Measurements from ENCODE around the gene LRRC17. TPM values are rescaled to one million over a fixed set of nuclear protein-coding genes. Genes with fewer than 3 reads are reported as not detected.

The LRRC17 gene
- total and polyA plus RNA-seq, 10 of the 15 experiments (the other 5 are each of a cell fraction or from before 2014, with no cell fraction given) = 0.06 to 0.31 (median 0.10) TPM; not detected in 5

DNA sequence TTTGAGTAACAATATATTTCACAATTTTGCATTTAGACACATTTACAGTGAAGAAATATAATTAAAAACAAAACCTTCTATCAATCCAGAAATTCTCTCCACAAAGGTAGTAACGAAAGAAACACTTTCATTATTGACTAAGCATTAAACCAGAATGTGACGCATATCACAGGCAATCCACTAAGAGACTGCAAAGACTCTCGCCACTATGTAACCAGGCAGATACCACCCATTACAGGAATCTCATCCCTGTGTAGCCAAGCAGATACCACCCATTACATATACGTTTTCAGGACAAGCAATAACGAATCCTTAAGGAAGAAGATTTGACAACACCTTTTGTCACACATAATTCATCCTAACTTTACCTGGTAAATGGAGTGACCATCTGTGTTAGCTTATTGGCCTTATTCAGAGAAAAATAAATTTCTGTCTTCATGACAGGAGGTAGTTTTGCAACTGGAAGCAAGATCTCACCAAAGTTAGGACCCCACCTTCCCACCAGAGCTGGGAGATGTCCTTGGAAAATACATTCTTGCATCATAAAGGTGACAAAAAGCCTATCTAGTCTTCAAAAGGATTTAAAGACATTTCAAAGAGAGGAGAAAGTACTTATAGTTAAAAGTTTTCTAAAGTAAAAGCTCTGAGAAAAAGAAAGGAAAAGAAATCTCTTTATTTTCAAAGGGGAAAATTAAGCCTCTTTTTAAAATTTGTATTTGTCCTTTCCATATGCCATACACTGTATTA lies 30.8 kb downstream of the LRRC17 start:
- WGBS (ENCODE audit: insufficient coverage, insufficient replicate concordance, low lambda C conversion rate, missing lambda C conversion rate) = 12% methylated on average over 5 of the region's 5 CpGs
- FAIRE-seq (no peak), ATAC-seq (no peak), DNase-seq (ENCODE audit: low read depth, low spot score) (no peak)
- intact Hi-C loops (cut with micrococcal nuclease; ENCODE audit: unreplicated experiment) = no loop called here
- Histone ChIP-seq H2AFZ (ENCODE audit: control insufficient read depth, low read depth, low read length) (no peak overlapping the region), H3K27me3 (replicated peaks in 1 of 2; ENCODE audit: control insufficient read depth in 2 of 2, insufficient read depth in 2 of 2, low read length in 1 of 2) (no peaks in the 10 kb centered on the region; a peak in 1 of 4 replicates), H3K9me3 (replicated peaks; ENCODE audit: control insufficient read depth, insufficient read depth, low read length) (no peaks in the 10 kb centered on the region), H3K4me3 (no peak overlapping the region), H3K4me1 (ENCODE audit: control insufficient read depth, insufficient read depth, low read length) (no peaks in the 10 kb centered on the region), H3K79me2 (ENCODE audit: control insufficient read depth, insufficient read depth, low read length) (no peaks in the 10 kb centered on the region), H3K9ac (ENCODE audit: control insufficient read depth, insufficient read depth, low read length) (no peak overlapping the region), H3K36me3 (ENCODE audit: control insufficient read depth in 2 of 2, insufficient read depth in 2 of 2, low read length in 1 of 2) (no peaks in the 10 kb centered on the region), H3K27ac (ENCODE audit: control insufficient read depth, insufficient read depth) (no peak overlapping the region), H3K4me2 (ENCODE audit: control insufficient read depth, insufficient read depth) (no peak overlapping the region), H4K20me1 (ENCODE audit: control insufficient read depth, insufficient read depth) (no peaks in the 10 kb centered on the region)
- TF ChIP-seq RB1 (IDR thresholded peaks at IDR 0.05; ENCODE audit: borderline replicate concordance) (no peak), RFX5 (IDR thresholded peaks at IDR 0.05; ENCODE audit: low read depth, low read length) (peak; percentile 50; the same call in 1 of the 2 replicates)
- ChIA-PET CTCF (no interaction called here), SMC1A (ENCODE audit: uncharacterized antibody, unreplicated experiment) (no interaction called here), RAD21 (ENCODE audit: unreplicated experiment) (no interaction called here), POLR2A (no interaction called here)
- in situ Hi-C loops (cut with MboI) = no loop called here
- no TSS peak for BruUV-seq (replicated peaks)

DNA sequence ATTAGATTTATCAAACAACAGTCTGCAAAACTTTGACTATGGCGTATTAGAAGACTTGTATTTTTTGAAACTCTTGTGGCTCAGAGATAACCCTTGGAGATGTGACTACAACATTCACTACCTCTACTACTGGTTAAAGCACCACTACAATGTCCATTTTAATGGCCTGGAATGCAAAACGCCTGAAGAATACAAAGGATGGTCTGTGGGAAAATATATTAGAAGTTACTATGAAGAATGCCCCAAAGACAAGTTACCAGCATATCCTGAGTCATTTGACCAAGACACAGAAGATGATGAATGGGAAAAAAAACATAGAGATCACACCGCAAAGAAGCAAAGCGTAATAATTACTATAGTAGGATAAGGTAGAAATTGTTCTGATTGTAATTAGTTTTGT lies 31.4 kb downstream of the LRRC17 start:
- in situ Hi-C loops (cut with MboI) (no loop called here), intact Hi-C loops (cut with micrococcal nuclease; ENCODE audit: unreplicated experiment) (no loop called here)
- ChIA-PET SMC1A (ENCODE audit: uncharacterized antibody, unreplicated experiment) (no interaction called here), POLR2A (no interaction called here), RAD21 (ENCODE audit: unreplicated experiment) (no interaction called here), CTCF (no interaction called here)
- Histone ChIP-seq H3K4me3 (no peak overlapping the region), H3K36me3 (ENCODE audit: control insufficient read depth in 2 of 2, insufficient read depth in 2 of 2, low read length in 1 of 2) (no peaks in the 10 kb centered on the region), H3K4me1 (ENCODE audit: control insufficient read depth, insufficient read depth, low read length) (no peaks in the 10 kb centered on the region), H3K9ac (ENCODE audit: control insufficient read depth, insufficient read depth, low read length) (no peak overlapping the region), H4K20me1 (ENCODE audit: control insufficient read depth, insufficient read depth) (no peaks in the 10 kb centered on the region), H2AFZ (ENCODE audit: control insufficient read depth, low read depth, low read length) (no peak overlapping the region), H3K27ac (ENCODE audit: control insufficient read depth, insufficient read depth) (no peak overlapping the region), H3K9me3 (replicated peaks; ENCODE audit: control insufficient read depth, insufficient read depth, low read length) (no peaks in the 10 kb centered on the region), H3K4me2 (ENCODE audit: control insufficient read depth, insufficient read depth) (no peak overlapping the region), H3K27me3 (replicated peaks in 1 of 2; ENCODE audit: control insufficient read depth in 2 of 2, insufficient read depth in 2 of 2, low read length in 1 of 2) (no peaks in the 10 kb centered on the region; a peak in 1 of 4 replicates), H3K79me2 (ENCODE audit: control insufficient read depth, insufficient read depth, low read length) (no peaks in the 10 kb centered on the region)
- DNase-seq (ENCODE audit: low read depth, low spot score) (no peak), FAIRE-seq (no peak), ATAC-seq (no peak)
- no TSS peak for BruUV-seq (replicated peaks)
- 70% methylated on average over 4 of the region's 4 CpGs for WGBS (ENCODE audit: insufficient coverage, insufficient replicate concordance, low lambda C conversion rate, missing lambda C conversion rate)
- TF ChIP-seq, protein P1, sequence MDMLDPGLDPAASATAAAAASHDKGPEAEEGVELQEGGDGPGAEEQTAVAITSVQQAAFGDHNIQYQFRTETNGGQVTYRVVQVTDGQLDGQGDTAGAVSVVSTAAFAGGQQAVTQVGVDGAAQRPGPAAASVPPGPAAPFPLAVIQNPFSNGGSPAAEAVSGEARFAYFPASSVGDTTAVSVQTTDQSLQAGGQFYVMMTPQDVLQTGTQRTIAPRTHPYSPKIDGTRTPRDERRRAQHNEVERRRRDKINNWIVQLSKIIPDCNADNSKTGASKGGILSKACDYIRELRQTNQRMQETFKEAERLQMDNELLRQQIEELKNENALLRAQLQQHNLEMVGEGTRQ (IDR thresholded peaks at IDR 0.05; ENCODE audit: borderline replicate concordance, low read depth, low read length) = no peak
- TF ChIP-seq POLR2A (IDR thresholded peaks at IDR 0.05; ENCODE audit: low read depth, low read length) = no peak
- TF ChIP-seq IKZF2 (IDR thresholded peaks at IDR 0.05) = no peak
- TF ChIP-seq, protein P2, sequence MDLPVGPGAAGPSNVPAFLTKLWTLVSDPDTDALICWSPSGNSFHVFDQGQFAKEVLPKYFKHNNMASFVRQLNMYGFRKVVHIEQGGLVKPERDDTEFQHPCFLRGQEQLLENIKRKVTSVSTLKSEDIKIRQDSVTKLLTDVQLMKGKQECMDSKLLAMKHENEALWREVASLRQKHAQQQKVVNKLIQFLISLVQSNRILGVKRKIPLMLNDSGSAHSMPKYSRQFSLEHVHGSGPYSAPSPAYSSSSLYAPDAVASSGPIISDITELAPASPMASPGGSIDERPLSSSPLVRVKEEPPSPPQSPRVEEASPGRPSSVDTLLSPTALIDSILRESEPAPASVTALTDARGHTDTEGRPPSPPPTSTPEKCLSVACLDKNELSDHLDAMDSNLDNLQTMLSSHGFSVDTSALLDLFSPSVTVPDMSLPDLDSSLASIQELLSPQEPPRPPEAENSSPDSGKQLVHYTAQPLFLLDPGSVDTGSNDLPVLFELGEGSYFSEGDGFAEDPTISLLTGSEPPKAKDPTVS (IDR thresholded peaks at IDR 0.05; ENCODE audit: low read depth, low read length) = no peak
- TF ChIP-seq NFYA (IDR thresholded peaks at IDR 0.05; ENCODE audit: borderline replicate concordance, low read depth, low read length) = no peak
- TF ChIP-seq, protein P3, sequence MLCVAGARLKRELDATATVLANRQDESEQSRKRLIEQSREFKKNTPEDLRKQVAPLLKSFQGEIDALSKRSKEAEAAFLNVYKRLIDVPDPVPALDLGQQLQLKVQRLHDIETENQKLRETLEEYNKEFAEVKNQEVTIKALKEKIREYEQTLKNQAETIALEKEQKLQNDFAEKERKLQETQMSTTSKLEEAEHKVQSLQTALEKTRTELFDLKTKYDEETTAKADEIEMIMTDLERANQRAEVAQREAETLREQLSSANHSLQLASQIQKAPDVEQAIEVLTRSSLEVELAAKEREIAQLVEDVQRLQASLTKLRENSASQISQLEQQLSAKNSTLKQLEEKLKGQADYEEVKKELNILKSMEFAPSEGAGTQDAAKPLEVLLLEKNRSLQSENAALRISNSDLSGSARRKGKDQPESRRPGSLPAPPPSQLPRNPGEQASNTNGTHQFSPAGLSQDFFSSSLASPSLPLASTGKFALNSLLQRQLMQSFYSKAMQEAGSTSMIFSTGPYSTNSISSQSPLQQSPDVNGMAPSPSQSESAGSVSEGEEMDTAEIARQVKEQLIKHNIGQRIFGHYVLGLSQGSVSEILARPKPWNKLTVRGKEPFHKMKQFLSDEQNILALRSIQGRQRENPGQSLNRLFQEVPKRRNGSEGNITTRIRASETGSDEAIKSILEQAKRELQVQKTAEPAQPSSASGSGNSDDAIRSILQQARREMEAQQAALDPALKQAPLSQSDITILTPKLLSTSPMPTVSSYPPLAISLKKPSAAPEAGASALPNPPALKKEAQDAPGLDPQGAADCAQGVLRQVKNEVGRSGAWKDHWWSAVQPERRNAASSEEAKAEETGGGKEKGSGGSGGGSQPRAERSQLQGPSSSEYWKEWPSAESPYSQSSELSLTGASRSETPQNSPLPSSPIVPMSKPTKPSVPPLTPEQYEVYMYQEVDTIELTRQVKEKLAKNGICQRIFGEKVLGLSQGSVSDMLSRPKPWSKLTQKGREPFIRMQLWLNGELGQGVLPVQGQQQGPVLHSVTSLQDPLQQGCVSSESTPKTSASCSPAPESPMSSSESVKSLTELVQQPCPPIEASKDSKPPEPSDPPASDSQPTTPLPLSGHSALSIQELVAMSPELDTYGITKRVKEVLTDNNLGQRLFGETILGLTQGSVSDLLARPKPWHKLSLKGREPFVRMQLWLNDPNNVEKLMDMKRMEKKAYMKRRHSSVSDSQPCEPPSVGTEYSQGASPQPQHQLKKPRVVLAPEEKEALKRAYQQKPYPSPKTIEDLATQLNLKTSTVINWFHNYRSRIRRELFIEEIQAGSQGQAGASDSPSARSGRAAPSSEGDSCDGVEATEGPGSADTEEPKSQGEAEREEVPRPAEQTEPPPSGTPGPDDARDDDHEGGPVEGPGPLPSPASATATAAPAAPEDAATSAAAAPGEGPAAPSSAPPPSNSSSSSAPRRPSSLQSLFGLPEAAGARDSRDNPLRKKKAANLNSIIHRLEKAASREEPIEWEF (IDR thresholded peaks at IDR 0.05; ENCODE audit: insufficient replicate concordance, low read depth, low read length) = no peak

Data from GM12878 (cell line).